ENCODE measurements around the gene UTRN.

GRCh38 chr6:144277174-144277573 is 8.0 kb upstream of the UTRN start:
- TF ChIP-seq CTCF (IDR thresholded peaks at IDR 0.05; ENCODE audit: low read depth, low read length): no peak
- TF ChIP-seq EZH2phosphoT487 (IDR thresholded peaks at IDR 0.05; ENCODE audit: low read depth): no peak

Measured in OCI-LY3 (cell line).